HCT116 (cell line): ENCODE measurements around the gene MED23.

ENCODE experiments used
- CEBPB ChIP-seq: IDR thresholded peaks from 2 replicates; pipeline ENCODE4 v1.6.1; 2012; ENCODE audit warnings: low read depth
- EZH2 ChIP-seq: fragments of 200-600 bp; sonication (generic); IDR thresholded peaks from 2 replicates; pipeline ENCODE4 v1.6.1; 2017; ENCODE audit warnings: antibody characterized with exemption, mixed run types
- FOSL1 ChIP-seq: IDR thresholded peaks from 2 replicates; pipeline ENCODE4 v1.6.1; 2012; ENCODE audit warnings: low read depth
- POLR2A ChIP-seq: IDR thresholded peaks from 2 replicates; pipeline ENCODE4 v1.7.0; 2011; ENCODE audit warnings: borderline replicate concordance; ENCODE audit not compliant: insufficient read depth, insufficient read length; ENCODE audit errors: extremely low read depth
- RAD21 ChIP-seq: IDR thresholded peaks from 2 replicates; pipeline ENCODE4 v1.6.1; 2012; ENCODE audit warnings: low read depth, mild to moderate bottlenecking
- SP1 ChIP-seq: IDR thresholded peaks from 2 replicates; pipeline ENCODE4 v1.6.1; 2012; ENCODE audit warnings: low read depth
- ZNF274 ChIP-seq: fragments of 200-500 bp; sonication (Bioruptor generic); IDR thresholded peaks from 2 replicates; pipeline ENCODE4 v1.6.1; 2014; ENCODE audit warnings: mild to moderate bottlenecking, low read depth, low read length, inconsistent platforms
- TF ChIP-seq, protein P1 (sequence below), 3 experiments: fragments of 200-600 bp in 1 of 3; sonication (generic) in 1 of 3; IDR thresholded peaks in 2 of 3; conservative IDR thresholded peaks in 1 of 3; 2 replicates each; pipeline ENCODE4 v1.5.1; 2012 to 2017; ENCODE audit warnings: low read depth in 2 of 3, low read length in 2 of 3, antibody characterized with exemption in 1 of 3, borderline replicate concordance in 1 of 3, control low read depth in 1 of 3, mild to moderate bottlenecking in 1 of 3, mixed read lengths in 1 of 3, mixed run types in 1 of 3, moderate library complexity in 1 of 3; ENCODE audit not compliant: insufficient read depth in 1 of 3
- TF ChIP-seq, protein P2 (sequence below): IDR thresholded peaks from 2 replicates; pipeline ENCODE4 v1.6.1; 2011; ENCODE audit warnings: mild to moderate bottlenecking, low read length, moderate library complexity; ENCODE audit not compliant: insufficient replicate concordance; ENCODE audit errors: extremely low read depth

DNA sequence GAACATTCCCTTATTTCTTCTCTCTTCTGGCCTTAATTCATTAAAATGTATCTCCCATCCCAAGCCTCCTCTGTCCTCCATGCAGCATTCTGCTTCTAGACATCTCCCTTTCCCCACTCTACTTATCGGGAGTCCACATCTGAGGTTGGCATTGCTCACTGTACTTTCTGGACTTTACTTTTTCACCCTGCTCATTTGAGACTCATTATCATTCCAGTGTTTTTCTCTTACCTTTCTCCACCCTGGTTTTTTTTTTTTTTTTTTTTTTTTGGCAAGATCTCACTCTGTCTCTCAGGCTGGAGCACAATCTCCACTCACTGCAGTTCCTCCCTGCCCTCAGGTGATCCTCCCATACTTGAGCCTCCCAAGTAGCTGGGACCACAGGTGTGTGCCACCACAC lies 13.5 kb upstream of the MED23 start:
- no peak for TF ChIP-seq CEBPB
- TF ChIP-seq, protein P1, sequence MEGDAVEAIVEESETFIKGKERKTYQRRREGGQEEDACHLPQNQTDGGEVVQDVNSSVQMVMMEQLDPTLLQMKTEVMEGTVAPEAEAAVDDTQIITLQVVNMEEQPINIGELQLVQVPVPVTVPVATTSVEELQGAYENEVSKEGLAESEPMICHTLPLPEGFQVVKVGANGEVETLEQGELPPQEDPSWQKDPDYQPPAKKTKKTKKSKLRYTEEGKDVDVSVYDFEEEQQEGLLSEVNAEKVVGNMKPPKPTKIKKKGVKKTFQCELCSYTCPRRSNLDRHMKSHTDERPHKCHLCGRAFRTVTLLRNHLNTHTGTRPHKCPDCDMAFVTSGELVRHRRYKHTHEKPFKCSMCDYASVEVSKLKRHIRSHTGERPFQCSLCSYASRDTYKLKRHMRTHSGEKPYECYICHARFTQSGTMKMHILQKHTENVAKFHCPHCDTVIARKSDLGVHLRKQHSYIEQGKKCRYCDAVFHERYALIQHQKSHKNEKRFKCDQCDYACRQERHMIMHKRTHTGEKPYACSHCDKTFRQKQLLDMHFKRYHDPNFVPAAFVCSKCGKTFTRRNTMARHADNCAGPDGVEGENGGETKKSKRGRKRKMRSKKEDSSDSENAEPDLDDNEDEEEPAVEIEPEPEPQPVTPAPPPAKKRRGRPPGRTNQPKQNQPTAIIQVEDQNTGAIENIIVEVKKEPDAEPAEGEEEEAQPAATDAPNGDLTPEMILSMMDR (IDR thresholded peaks at IDR 0.05 in 2 of 3, conservative IDR thresholded peaks at IDR 0.05 in 1 of 3; ENCODE audit: borderline replicate concordance in 1 of 3, insufficient read depth in 1 of 3, low read depth in 2 of 3, low read length in 2 of 3) = no peak
- TF ChIP-seq FOSL1 = no peak
- TF ChIP-seq POLR2A = no peak
- TF ChIP-seq EZH2 = no peak
- TF ChIP-seq, protein P2, sequence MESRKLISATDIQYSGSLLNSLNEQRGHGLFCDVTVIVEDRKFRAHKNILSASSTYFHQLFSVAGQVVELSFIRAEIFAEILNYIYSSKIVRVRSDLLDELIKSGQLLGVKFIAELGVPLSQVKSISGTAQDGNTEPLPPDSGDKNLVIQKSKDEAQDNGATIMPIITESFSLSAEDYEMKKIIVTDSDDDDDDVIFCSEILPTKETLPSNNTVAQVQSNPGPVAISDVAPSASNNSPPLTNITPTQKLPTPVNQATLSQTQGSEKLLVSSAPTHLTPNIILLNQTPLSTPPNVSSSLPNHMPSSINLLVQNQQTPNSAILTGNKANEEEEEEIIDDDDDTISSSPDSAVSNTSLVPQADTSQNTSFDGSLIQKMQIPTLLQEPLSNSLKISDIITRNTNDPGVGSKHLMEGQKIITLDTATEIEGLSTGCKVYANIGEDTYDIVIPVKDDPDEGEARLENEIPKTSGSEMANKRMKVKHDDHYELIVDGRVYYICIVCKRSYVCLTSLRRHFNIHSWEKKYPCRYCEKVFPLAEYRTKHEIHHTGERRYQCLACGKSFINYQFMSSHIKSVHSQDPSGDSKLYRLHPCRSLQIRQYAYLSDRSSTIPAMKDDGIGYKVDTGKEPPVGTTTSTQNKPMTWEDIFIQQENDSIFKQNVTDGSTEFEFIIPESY = no peak
- TF ChIP-seq ZNF274 = no peak
- TF ChIP-seq SP1 = no peak
- TF ChIP-seq RAD21 = no peak
